OCI-LY1 (cell line): Measurements from ENCODE around the gene MMAA.

Source experiments
- H2AFZ ChIP-seq: fragments of 200-600 bp; sonication (generic), shearing (Covaris generic); 2 replicates; pipeline ENCODE4 v1.6.0; 2014; ENCODE audit warnings: antibody characterized with exemption, mild to moderate bottlenecking, low read length
- H3F3A ChIP-seq: fragments of 200-600 bp; sonication (generic), shearing (Covaris generic); 2 replicates; pipeline ENCODE4 v1.6.0; 2014; ENCODE audit warnings: mild to moderate bottlenecking, antibody characterized with exemption, low read length, moderate library complexity; ENCODE audit not compliant: insufficient read depth
- H3K27ac ChIP-seq: fragments of 200-600 bp; sonication (generic); 2 replicates; pipeline ENCODE4 v1.5.1; 2014; ENCODE audit warnings: low read length, mixed run types, mild to moderate bottlenecking, low read depth; ENCODE audit not compliant: poor library complexity, severe bottlenecking
- H3K27me3 ChIP-seq: fragments of 200-600 bp; sonication (generic); 2 replicates; pipeline ENCODE4 v1.6.0; 2014; ENCODE audit warnings: antibody characterized with exemption, mild to moderate bottlenecking, low read length, moderate library complexity; ENCODE audit not compliant: insufficient read depth
- H3K36me3 ChIP-seq: fragments of 200-600 bp; sonication (generic); 2 replicates; pipeline ENCODE4 v1.6.1; 2014; ENCODE audit warnings: mild to moderate bottlenecking, antibody characterized with exemption, low read length, moderate library complexity, mixed read lengths; ENCODE audit not compliant: insufficient read depth
- H3K4me1 ChIP-seq: fragments of 200-600 bp; sonication (generic); 2 replicates; pipeline ENCODE4 v1.5.1; 2014; ENCODE audit warnings: mild to moderate bottlenecking, low read length, moderate library complexity; ENCODE audit not compliant: insufficient read depth, severe bottlenecking
- H3K4me2 ChIP-seq: fragments of 200-600 bp; sonication (generic), shearing (Covaris generic); 2 replicates; pipeline ENCODE4 v1.6.1; 2014; ENCODE audit warnings: low read length
- H3K4me3 ChIP-seq: fragments of 200-600 bp; sonication (generic); 2 replicates; pipeline ENCODE4 v1.5.1; 2014; ENCODE audit warnings: low read length, low read depth, mild to moderate bottlenecking, mixed read lengths; ENCODE audit not compliant: poor library complexity, severe bottlenecking
- H3K79me2 ChIP-seq: fragments of 200-600 bp; shearing (Covaris generic); 2 replicates; pipeline ENCODE4 v1.6.1; 2016; ENCODE audit warnings: mixed run types, low read length, mixed read lengths; ENCODE audit not compliant: insufficient read depth
- H3K9ac ChIP-seq: fragments of 200-600 bp; sonication (generic), shearing (Covaris generic); 2 replicates; pipeline ENCODE4 v1.6.1; 2014; ENCODE audit warnings: mild to moderate bottlenecking, low read length, mixed read lengths
- H3K9me2 ChIP-seq: fragments of 200-600 bp; sonication (generic), shearing (Covaris generic); 2 replicates; pipeline ENCODE4 v1.6.1; 2014; ENCODE audit warnings: low read depth, mild to moderate bottlenecking, low read length, mixed read lengths
- H3K9me3 ChIP-seq: fragments of 200-600 bp; shearing (Covaris generic); 2 replicates; pipeline ENCODE4 v1.6.1; 2014; ENCODE audit warnings: low read length, mixed read lengths
- H4K20me1 ChIP-seq: fragments of 200-600 bp; sonication (generic), shearing (Covaris generic); 2 replicates; pipeline ENCODE4 v1.6.0; 2016; ENCODE audit warnings: mild to moderate bottlenecking, low read length; ENCODE audit not compliant: insufficient read depth
- CTCF ChIP-seq: fragments of 200-600 bp; sonication (generic), shearing (Covaris generic); IDR thresholded peaks from 2 replicates; pipeline ENCODE4 v1.5.1; 2017; ENCODE audit warnings: mild to moderate bottlenecking, antibody characterized with exemption, low read length, moderate library complexity, mixed read lengths
- EZH2 ChIP-seq: fragments of 200-600 bp; sonication (generic), shearing (Covaris generic); IDR thresholded peaks from 2 replicates; pipeline ENCODE4 v1.8.0; 2017; ENCODE audit warnings: borderline replicate concordance, mixed run types, mild to moderate bottlenecking, antibody characterized with exemption, low read length, moderate library complexity, mixed read lengths

The MMAA gene

DNA sequence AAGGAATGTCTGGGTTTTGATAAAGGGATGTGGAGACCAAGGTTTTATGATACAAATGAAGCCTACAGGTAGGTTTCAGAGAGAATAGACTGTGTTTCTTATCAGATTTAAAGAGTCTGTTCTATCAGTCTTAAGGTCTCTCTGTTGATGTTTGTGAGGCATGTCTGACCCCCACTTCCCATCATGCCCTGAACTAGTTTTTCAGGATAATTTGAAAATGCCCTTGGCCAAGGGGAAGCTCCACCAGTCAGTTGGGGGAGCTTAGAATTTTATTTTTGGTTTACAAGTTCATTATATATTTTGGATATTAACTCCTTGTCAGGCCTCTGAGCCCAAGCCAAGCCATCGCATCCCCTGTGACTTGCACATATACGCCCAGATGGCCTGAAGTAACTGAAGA is 79.3 kb downstream of the MMAA start:
- Histone ChIP-seq H2AFZ (no peak overlapping the region), H3K27me3 (no peaks in the 10 kb centered on the region), H3K36me3 (no peaks in the 10 kb centered on the region), H3K4me2 (no peak overlapping the region), H3K9ac (no peak overlapping the region), H3F3A (no peaks in the 10 kb centered on the region), H3K4me1 (no peaks in the 10 kb centered on the region), H3K79me2 (no peaks in the 10 kb centered on the region), H3K9me3 (no peaks in the 10 kb centered on the region), H4K20me1 (no peaks in the 10 kb centered on the region), H3K4me3 (no peak overlapping the region), H3K9me2 (no peaks in the 10 kb centered on the region), H3K27ac (no peak overlapping the region)
- TF ChIP-seq EZH2 (no peak), CTCF (no peak)

DNA sequence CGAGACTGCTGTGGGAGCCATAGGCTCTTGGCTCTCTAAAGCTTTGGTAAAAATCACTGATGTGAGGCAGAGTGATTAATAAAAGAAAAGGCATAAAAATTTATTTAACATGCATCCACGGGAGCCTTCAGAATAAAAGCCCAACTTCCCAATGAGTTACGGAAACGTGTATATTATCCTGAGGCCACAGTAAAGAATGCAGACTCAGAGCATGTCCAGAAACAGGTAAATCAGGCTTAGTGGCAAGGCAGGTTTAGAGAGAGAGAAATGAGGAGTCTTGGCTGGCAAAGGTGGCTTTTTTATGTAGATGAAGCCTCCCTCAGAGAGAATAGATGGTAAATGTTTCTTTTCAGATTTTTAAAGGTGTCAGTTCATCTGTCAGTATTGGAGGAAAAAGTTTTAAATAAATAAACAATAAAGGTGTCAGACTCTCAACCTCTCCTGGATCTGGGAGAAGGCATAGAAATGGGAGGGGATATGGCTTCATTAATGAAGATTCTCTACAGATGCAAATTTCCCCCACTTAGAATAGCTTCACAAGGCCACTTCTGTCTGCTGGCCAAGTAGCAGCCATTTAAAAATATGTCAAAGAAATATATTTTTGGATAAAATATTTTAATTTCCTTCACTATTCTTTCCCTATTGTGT is 84.8 kb downstream of the MMAA start:
- no peak overlapping the region for H3K4me3 ChIP-seq
- no peak overlapping the region for H3K9ac ChIP-seq
- no peaks in the 10 kb centered on the region for H3K36me3 ChIP-seq
- no peaks in the 10 kb centered on the region for H3K9me2 ChIP-seq
- TF ChIP-seq EZH2 (no peak), CTCF (no peak)
- H3K4me2 ChIP-seq: no peak overlapping the region
- no peaks in the 10 kb centered on the region for H3K4me1 ChIP-seq
- H3K79me2 ChIP-seq: no peaks in the 10 kb centered on the region
- no peaks in the 10 kb centered on the region for H3K27me3 ChIP-seq
- no peaks in the 10 kb centered on the region for H3F3A ChIP-seq
- no peak overlapping the region for H3K27ac ChIP-seq
- H4K20me1 ChIP-seq: no peaks in the 10 kb centered on the region
- no peaks in the 10 kb centered on the region for H3K9me3 ChIP-seq
- no peak overlapping the region for H2AFZ ChIP-seq

- no peaks in the 10 kb centered on the region for H3K27me3 ChIP-seq
- no peaks in the 10 kb centered on the region for H3F3A ChIP-seq
- H3K27ac ChIP-seq: no peak overlapping the region
- no peaks in the 10 kb centered on the region for H3K4me1 ChIP-seq
- H3K79me2 ChIP-seq: no peaks in the 10 kb centered on the region
- no peak overlapping the region for H2AFZ ChIP-seq
- TF ChIP-seq EZH2 (no peak), CTCF (no peak)
- no peak overlapping the region for H3K4me2 ChIP-seq
- H3K36me3 ChIP-seq: no peaks in the 10 kb centered on the region
- no peak overlapping the region for H3K9ac ChIP-seq
- no peaks in the 10 kb centered on the region for H3K9me2 ChIP-seq
- no peaks in the 10 kb centered on the region for H4K20me1 ChIP-seq
- 0 out of 2 replicates have a peak, but pooled peaks cover 3% of the 10 kb centered on the region for H3K9me3 ChIP-seq
- H3K4me3 ChIP-seq: no peak overlapping the region
Measured at GRCh38 chr4:145709336-145709735, 90.2 kb downstream of the MMAA start.
